Measurements from ENCODE around the gene NXT1.
A peak's percentile ranks its signal among the peaks of the same experiment; 100 is the strongest.

Gene NXT1

DNA sequence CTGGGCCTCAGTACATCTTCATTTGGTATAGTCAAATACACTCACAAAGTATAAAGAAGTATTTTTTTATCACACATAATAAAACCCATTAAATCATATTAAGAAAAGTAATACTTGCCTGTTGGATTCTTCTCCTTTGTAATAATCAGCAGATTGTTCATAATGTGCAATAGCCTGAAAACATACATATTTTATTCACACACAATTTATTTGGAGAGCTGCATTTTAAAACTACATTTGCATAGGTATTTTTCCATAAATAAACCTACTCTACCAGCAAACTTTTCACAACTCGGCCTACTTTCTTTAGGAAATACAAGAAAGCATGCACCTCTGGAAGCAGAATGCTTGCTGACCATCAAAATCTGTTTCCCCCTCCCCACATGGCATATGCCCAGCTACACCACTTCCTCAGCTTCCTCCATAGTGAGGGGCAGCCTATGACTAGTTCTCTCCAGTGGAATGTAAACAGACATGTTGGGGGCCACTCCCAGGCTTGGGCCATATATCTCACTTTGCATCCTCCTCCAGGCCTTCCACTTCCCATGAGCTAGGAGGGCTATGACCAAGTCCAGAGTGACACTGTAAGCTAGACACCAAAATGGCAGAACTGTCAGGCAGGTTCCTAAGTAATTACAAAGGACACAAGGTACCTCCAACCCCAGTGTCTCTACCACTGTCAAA lies 39.6 kb downstream of the NXT1 start:
- Histone ChIP-seq H3K9me2 (ENCODE audit: low read depth, low read length) (no peaks in the 10 kb centered on the region), H3F3A (ENCODE audit: insufficient read depth, low read length) (no peaks in the 10 kb centered on the region), H3K4me1 (ENCODE audit: insufficient read depth, low read length, severe bottlenecking) (peaks cover 15% of the 10 kb centered on the region), H3K4me3 (ENCODE audit: low read depth, low read length, poor library complexity, severe bottlenecking) (no peak overlapping the region), H3K79me2 (ENCODE audit: insufficient read depth, low read length) (no peaks in the 10 kb centered on the region), H3K27me3 (ENCODE audit: insufficient read depth, low read length) (no peaks in the 10 kb centered on the region), H3K27ac (ENCODE audit: low read depth, low read length, poor library complexity, severe bottlenecking) (no peak overlapping the region), H2AFZ (ENCODE audit: low read length) (no peak overlapping the region), H3K9me3 (ENCODE audit: low read length) (peaks cover 11% of the 10 kb centered on the region), H3K36me3 (ENCODE audit: insufficient read depth, low read length) (peaks cover 82% of the 10 kb centered on the region), H4K20me1 (ENCODE audit: insufficient read depth, low read length) (no peaks in the 10 kb centered on the region), H3K4me2 (ENCODE audit: low read length) (no peak overlapping the region), H3K9ac (ENCODE audit: low read length) (no peak overlapping the region)
- TF ChIP-seq, protein P1, sequence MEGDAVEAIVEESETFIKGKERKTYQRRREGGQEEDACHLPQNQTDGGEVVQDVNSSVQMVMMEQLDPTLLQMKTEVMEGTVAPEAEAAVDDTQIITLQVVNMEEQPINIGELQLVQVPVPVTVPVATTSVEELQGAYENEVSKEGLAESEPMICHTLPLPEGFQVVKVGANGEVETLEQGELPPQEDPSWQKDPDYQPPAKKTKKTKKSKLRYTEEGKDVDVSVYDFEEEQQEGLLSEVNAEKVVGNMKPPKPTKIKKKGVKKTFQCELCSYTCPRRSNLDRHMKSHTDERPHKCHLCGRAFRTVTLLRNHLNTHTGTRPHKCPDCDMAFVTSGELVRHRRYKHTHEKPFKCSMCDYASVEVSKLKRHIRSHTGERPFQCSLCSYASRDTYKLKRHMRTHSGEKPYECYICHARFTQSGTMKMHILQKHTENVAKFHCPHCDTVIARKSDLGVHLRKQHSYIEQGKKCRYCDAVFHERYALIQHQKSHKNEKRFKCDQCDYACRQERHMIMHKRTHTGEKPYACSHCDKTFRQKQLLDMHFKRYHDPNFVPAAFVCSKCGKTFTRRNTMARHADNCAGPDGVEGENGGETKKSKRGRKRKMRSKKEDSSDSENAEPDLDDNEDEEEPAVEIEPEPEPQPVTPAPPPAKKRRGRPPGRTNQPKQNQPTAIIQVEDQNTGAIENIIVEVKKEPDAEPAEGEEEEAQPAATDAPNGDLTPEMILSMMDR (IDR thresholded peaks at IDR 0.05; ENCODE audit: low read length): no peak
- TF ChIP-seq EZH2 (IDR thresholded peaks at IDR 0.05; ENCODE audit: borderline replicate concordance, low read length): no peak

DNA sequence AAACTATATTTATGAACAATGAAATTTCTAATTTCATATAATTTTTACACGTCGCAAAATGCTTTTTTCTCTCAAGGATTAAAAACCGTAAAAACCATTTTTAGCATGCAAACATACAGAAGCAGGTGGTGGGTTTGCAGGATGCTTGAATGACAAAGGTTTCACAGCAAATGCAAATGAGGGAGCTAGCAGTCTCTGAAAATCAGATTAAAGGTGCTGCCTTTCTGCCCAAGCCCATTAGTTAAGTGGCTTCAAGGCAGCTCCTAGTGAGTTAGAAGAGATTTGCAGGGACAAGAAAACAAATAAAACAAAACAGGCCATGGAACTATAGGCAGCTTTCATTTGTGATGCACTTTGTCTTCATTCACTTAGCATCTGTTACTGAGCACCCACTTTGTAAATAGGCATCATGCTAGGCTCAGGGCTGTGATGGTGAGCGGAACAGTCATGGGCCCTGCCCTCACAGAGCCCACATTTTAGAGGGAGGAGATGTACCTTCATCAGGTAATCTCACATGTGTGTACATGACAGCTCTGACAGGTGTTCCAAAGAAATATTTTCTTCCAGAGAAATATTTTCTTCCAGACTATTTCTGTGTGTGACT lies 41.2 kb downstream of the NXT1 start:
- H3K4me3 ChIP-seq (ENCODE audit: low read depth, low read length, poor library complexity, severe bottlenecking): no peak overlapping the region
- peaks cover 4% of the 10 kb centered on the region; the same call in 1 of the 2 replicates for H3K79me2 ChIP-seq (ENCODE audit: insufficient read depth, low read length)
- H3K4me1 ChIP-seq (ENCODE audit: insufficient read depth, low read length, severe bottlenecking): peaks cover 15% of the 10 kb centered on the region
- no peaks in the 10 kb centered on the region for H3K9me2 ChIP-seq (ENCODE audit: low read depth, low read length)
- no peaks in the 10 kb centered on the region for H3K27me3 ChIP-seq (ENCODE audit: insufficient read depth, low read length)
- H3K9ac ChIP-seq (ENCODE audit: low read length): no peak overlapping the region
- TF ChIP-seq, protein P1 (IDR thresholded peaks at IDR 0.05; ENCODE audit: low read length): no peak
- TF ChIP-seq EZH2 (IDR thresholded peaks at IDR 0.05; ENCODE audit: borderline replicate concordance, low read length): no peak
- peaks cover 7% of the 10 kb centered on the region; the same call in 1 of the 2 replicates for H3K9me3 ChIP-seq (ENCODE audit: low read length)
- no peak overlapping the region for H3K4me2 ChIP-seq (ENCODE audit: low read length)
- no peak overlapping the region for H2AFZ ChIP-seq (ENCODE audit: low read length)
- H3K36me3 ChIP-seq (ENCODE audit: insufficient read depth, low read length): peaks cover 75% of the 10 kb centered on the region
- H4K20me1 ChIP-seq (ENCODE audit: insufficient read depth, low read length): no peaks in the 10 kb centered on the region
- H3F3A ChIP-seq (ENCODE audit: insufficient read depth, low read length): no peaks in the 10 kb centered on the region
- H3K27ac ChIP-seq (ENCODE audit: low read depth, low read length, poor library complexity, severe bottlenecking): peak overlapping the region; percentile 54

DNA sequence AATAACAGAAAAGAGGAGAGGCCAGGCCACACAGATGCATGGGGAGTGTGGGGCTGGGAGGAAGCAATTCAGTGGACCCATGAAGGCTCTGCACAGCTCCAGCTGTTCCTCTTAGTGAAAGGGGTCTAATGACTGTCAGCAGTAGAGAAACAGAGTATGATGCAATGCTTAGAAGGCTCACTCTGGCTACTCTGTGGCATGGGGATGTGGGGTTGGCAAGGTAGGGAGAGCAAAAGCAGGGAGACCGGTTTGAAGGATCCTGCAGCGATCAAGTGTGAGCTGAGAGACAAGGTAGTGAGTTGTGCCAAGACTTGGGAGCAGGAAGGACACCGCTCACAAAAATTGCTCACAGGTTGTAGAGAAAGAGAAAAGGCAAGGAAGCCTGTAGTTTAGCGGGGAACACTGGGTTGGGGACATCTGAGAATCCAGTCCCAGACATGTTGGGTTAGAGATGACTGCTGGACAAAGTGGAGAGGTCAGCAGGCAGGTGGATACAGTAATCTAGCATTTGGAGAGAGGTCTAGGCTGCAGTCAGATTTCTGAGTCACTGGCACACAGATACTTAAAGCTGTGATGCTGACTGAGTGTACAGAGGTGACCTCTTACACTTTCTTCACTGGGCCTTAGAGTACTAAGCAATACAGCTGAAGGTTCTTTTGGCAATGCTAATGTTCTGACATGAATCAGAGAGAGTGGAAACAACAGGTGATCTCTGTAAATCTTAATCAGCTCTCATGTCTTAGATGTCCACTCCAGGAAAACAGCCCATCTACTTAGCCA lies 43.6 kb downstream of the NXT1 start:
- Histone ChIP-seq H3F3A (ENCODE audit: insufficient read depth, low read length) (no peaks in the 10 kb centered on the region), H2AFZ (ENCODE audit: low read length) (no peak overlapping the region), H3K9ac (ENCODE audit: low read length) (no peak overlapping the region), H3K4me1 (ENCODE audit: insufficient read depth, low read length, severe bottlenecking) (peaks cover 15% of the 10 kb centered on the region), H3K9me2 (ENCODE audit: low read depth, low read length) (no peaks in the 10 kb centered on the region), H3K9me3 (ENCODE audit: low read length) (no peaks in the 10 kb centered on the region), H3K4me2 (ENCODE audit: low read length) (no peak overlapping the region), H3K79me2 (ENCODE audit: insufficient read depth, low read length) (peaks cover 4% of the 10 kb centered on the region; the same call in 1 of the 2 replicates), H3K36me3 (ENCODE audit: insufficient read depth, low read length) (peaks cover 61% of the 10 kb centered on the region), H3K27me3 (ENCODE audit: insufficient read depth, low read length) (no peaks in the 10 kb centered on the region), H4K20me1 (ENCODE audit: insufficient read depth, low read length) (no peaks in the 10 kb centered on the region), H3K27ac (ENCODE audit: low read depth, low read length, poor library complexity, severe bottlenecking) (no peak overlapping the region), H3K4me3 (ENCODE audit: low read depth, low read length, poor library complexity, severe bottlenecking) (no peak overlapping the region)
- TF ChIP-seq, protein P1 (IDR thresholded peaks at IDR 0.05; ENCODE audit: low read length): no peak
- TF ChIP-seq EZH2 (IDR thresholded peaks at IDR 0.05; ENCODE audit: borderline replicate concordance, low read length): no peak

Measured in OCI-LY1 (cell line).